ENCODE data around the gene VSTM2B.

DNA sequence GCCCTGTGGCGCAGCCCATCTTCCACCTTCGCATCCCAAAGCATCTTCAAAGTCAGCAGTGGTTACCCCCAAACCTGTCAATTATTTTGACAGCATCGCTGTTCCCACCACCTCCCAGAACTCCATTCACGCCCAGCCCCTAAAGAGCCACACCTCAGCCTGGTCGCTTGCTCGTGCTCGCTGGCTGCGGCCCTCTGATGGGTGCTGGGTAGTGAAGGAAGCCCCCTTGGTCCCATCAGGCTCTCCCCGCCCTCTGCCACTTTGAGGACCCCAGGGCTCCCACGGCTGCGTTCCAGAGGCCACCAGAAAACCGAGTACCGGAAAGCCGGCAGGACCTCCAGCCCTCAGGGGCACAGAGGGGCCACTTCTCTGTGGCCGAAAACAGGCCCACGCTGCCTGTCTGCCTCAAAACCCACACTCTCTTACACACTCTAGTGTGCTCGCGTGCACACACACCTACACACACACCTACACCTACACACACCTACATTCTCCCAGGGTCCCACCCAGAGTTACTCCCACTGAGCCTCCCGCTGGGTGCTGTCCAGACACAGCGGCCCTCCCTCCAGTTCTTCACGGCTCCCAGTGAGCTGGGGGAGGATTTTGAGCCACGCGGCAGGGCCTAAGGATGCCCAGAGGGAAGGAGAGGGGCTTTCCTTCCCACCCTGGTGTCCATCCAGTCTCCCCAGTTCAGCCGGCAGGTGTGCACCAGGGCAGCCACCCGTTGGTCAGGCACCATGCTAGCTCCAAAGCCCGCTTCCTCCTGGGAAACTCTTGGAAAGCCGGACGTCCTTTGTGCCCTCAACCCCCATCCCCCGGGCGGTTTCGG, 1.9 kb downstream of the VSTM2B start:
- TF ChIP-seq CTCF (conservative IDR thresholded peaks at IDR 0.05; ENCODE audit: low read length) (no peak), EZH2phosphoT487 (IDR thresholded peaks at IDR 0.05; ENCODE audit: borderline replicate concordance, low read depth, low read length) (no peak)

Data from OCI-LY7 (cell line).